ENCODE results near the gene KCNQ1. TPM values are rescaled to one million over a fixed set of nuclear protein-coding genes. Genes with fewer than 3 reads are reported as not detected.

Gene KCNQ1
- polyA plus RNA-seq, 1 donor (not counting 4 experiments of a cell fraction or from before 2014, with no cell fraction given): not detected

DNA sequence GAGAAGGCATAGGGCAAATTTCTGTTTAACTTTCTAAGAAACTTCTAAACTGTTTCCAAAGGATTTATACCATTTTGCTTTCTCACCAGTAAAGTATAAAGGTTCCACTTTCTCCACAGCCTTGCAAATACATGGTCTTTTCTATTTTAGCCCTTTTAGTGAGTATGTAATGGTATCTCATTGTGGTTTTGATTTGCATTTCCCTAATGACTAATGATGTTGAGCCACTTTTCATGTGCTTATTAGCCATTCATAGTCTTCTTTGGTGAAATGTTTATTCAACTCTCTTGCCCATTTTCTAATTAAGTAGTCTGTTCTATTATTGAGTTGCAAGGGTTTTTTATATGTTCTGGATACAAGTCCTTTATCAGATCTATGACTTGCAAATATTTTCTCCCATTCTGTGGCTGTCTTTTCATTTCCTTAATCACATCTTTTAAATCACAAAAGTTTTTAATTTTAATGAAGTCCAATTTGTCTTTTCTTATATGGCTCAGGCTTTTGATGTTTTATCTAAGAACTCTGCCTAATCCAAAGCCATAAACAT is 338.8 kb downstream of the KCNQ1 start:
- dilution Hi-C loops (cut with MboI; ENCODE audit: extremely low pct_ligation_motif_present, low sequenced_read_pairs): no loop called here
- no peaks in the 10 kb centered on the region for H3K36me3 ChIP-seq (ENCODE audit: control insufficient read depth in 2 of 2, extremely low read depth in 1 of 2, insufficient read depth in 2 of 2, low read length in 2 of 2)
- H3K27ac ChIP-seq (ENCODE audit: control insufficient read depth, insufficient read depth, low read length): no peak overlapping the region
- no peaks in the 10 kb centered on the region for H3K9me3 ChIP-seq (ENCODE audit: control insufficient read depth, low read depth, low read length)
- H3K9me1 ChIP-seq (ENCODE audit: control insufficient read depth, extremely low read depth, insufficient read depth, low read length): no peaks in the 10 kb centered on the region
- no peak overlapping the region for H2AFZ ChIP-seq (ENCODE audit: control insufficient read depth, low read length)
- TF ChIP-seq, protein P1, sequence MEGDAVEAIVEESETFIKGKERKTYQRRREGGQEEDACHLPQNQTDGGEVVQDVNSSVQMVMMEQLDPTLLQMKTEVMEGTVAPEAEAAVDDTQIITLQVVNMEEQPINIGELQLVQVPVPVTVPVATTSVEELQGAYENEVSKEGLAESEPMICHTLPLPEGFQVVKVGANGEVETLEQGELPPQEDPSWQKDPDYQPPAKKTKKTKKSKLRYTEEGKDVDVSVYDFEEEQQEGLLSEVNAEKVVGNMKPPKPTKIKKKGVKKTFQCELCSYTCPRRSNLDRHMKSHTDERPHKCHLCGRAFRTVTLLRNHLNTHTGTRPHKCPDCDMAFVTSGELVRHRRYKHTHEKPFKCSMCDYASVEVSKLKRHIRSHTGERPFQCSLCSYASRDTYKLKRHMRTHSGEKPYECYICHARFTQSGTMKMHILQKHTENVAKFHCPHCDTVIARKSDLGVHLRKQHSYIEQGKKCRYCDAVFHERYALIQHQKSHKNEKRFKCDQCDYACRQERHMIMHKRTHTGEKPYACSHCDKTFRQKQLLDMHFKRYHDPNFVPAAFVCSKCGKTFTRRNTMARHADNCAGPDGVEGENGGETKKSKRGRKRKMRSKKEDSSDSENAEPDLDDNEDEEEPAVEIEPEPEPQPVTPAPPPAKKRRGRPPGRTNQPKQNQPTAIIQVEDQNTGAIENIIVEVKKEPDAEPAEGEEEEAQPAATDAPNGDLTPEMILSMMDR (optimal IDR thresholded peaks at IDR 0.05 in 1 of 3, IDR thresholded peaks at IDR 0.05 in 1 of 3, conservative IDR thresholded peaks at IDR 0.05 in 1 of 3; ENCODE audit: extremely low read depth in 1 of 3, insufficient read depth in 2 of 3, low read length in 3 of 3): no peak
- no peak for TF ChIP-seq EZH2 (IDR thresholded peaks at IDR 0.05; ENCODE audit: low read length)
- H3K4me3 ChIP-seq (ENCODE audit: control insufficient read depth in 2 of 3, extremely low read depth in 1 of 3, insufficient read depth in 2 of 3, low read depth in 1 of 3, low read length in 3 of 3): no peak overlapping the region
- H3K9ac ChIP-seq (ENCODE audit: control insufficient read depth, extremely low read depth, insufficient read depth, low read length): no peak overlapping the region
- FAIRE-seq (no peak), DNase-seq (ENCODE audit: low read depth, low spot score) (no peak)
- H3K4me1 ChIP-seq (ENCODE audit: control insufficient read depth, extremely low read depth, insufficient read depth, low read length): peaks cover 7% of the 10 kb centered on the region
- H4K20me1 ChIP-seq (ENCODE audit: control insufficient read depth, extremely low read depth, insufficient read depth, low read length): no peaks in the 10 kb centered on the region
- H3K79me2 ChIP-seq (ENCODE audit: control insufficient read depth, insufficient read depth, low read length): no peaks in the 10 kb centered on the region
- H3K27me3 ChIP-seq (ENCODE audit: control insufficient read depth, extremely low read depth, insufficient read depth, low read length): peaks cover 24% of the 10 kb centered on the region
- H3K4me2 ChIP-seq (ENCODE audit: control insufficient read depth, extremely low read depth, insufficient read depth, low read depth, low read length): no peak overlapping the region

GRCh38 chr11:2787816-2788167 is 343.0 kb downstream of the KCNQ1 start:
- Histone ChIP-seq H3K9ac (ENCODE audit: control insufficient read depth, extremely low read depth, insufficient read depth, low read length) (no peak overlapping the region), H3K4me3 (ENCODE audit: control insufficient read depth in 2 of 3, extremely low read depth in 1 of 3, insufficient read depth in 2 of 3, low read depth in 1 of 3, low read length in 3 of 3) (no peak overlapping the region), H3K4me1 (ENCODE audit: control insufficient read depth, extremely low read depth, insufficient read depth, low read length) (no peaks in the 10 kb centered on the region), H3K36me3 (ENCODE audit: control insufficient read depth in 2 of 2, extremely low read depth in 1 of 2, insufficient read depth in 2 of 2, low read length in 2 of 2) (no peaks in the 10 kb centered on the region), H3K27me3 (ENCODE audit: control insufficient read depth, extremely low read depth, insufficient read depth, low read length) (peaks cover 46% of the 10 kb centered on the region), H3K9me3 (ENCODE audit: control insufficient read depth, low read depth, low read length) (no peaks in the 10 kb centered on the region), H3K4me2 (ENCODE audit: control insufficient read depth, extremely low read depth, insufficient read depth, low read depth, low read length) (no peak overlapping the region), H3K27ac (ENCODE audit: control insufficient read depth, insufficient read depth, low read length) (no peak overlapping the region), H3K9me1 (ENCODE audit: control insufficient read depth, extremely low read depth, insufficient read depth, low read length) (no peaks in the 10 kb centered on the region), H2AFZ (ENCODE audit: control insufficient read depth, low read length) (no peak overlapping the region), H4K20me1 (ENCODE audit: control insufficient read depth, extremely low read depth, insufficient read depth, low read length) (no peaks in the 10 kb centered on the region), H3K79me2 (ENCODE audit: control insufficient read depth, insufficient read depth, low read length) (no peaks in the 10 kb centered on the region)
- DNase-seq (ENCODE audit: low read depth, low spot score): no peak
- TF ChIP-seq EZH2 (IDR thresholded peaks at IDR 0.05; ENCODE audit: low read length): no peak
- TF ChIP-seq, protein P1 (optimal IDR thresholded peaks at IDR 0.05 in 1 of 3, IDR thresholded peaks at IDR 0.05 in 1 of 3, conservative IDR thresholded peaks at IDR 0.05 in 1 of 3; ENCODE audit: extremely low read depth in 1 of 3, insufficient read depth in 2 of 3, low read length in 3 of 3): no peak
- FAIRE-seq: no peak
- dilution Hi-C loops (cut with MboI; ENCODE audit: extremely low pct_ligation_motif_present, low sequenced_read_pairs): no loop called here

Measured in keratinocyte (primary cell).